Prostate gland (tissue), 2 donors: ENCODE results near the gene IL5.

Source experiments
- CTCF ChIP-seq, 4 experiments: fragments of 200-600 bp in 2 of 4; fragments of 450-650 bp in 2 of 4; sonication (generic) in 2 of 4; IDR thresholded peaks; 1 replicate in 3 of 4; 2 replicates in 1 of 4; pipeline ENCODE4 v1.5.1; 2016 to 2019; ENCODE audit warnings: antibody characterized with exemption in 4 of 4, mild to moderate bottlenecking in 2 of 4, moderate library complexity in 2 of 4
- POLR2A ChIP-seq: fragments of 450-650 bp; IDR thresholded peaks from one replicate; pipeline ENCODE4 v1.6.1; 2016; ENCODE audit warnings: antibody characterized with exemption, mild to moderate bottlenecking
- POLR2AphosphoS5 ChIP-seq: sonication (generic); formaldehyde crosslinking; IDR thresholded peaks from one replicate; pipeline ENCODE4 v1.6.1; 2017; ENCODE audit warnings: antibody characterized with exemption

- no peak for TF ChIP-seq POLR2A
- no peak for TF ChIP-seq CTCF (IDR thresholded peaks at IDR 0.05)
- TF ChIP-seq POLR2AphosphoS5 = no peak
Measured at GRCh38 chr5:132547269-132547668, 3.9 kb upstream of the IL5 start.
